GM23338 (cell line): ENCODE data around the gene ABCC6. TPM values are rescaled to one million over a fixed set of nuclear protein-coding genes. Genes with fewer than 3 reads are reported as not detected.

Experiments
- ATAC-seq: fragments of 200-7000 bp; cut with Tn5 transposase; 3 replicates; pipeline ENCODE4 v1.9.1; 2020
- DNase-seq: peaks from one replicate; pipeline ENCODE4 v3.0.0-alpha.2; 2015; ENCODE audit warnings: low spot score
- H2AFZ ChIP-seq: fragments of 200-600 bp; sonication (generic); 2 replicates; pipeline ENCODE4 v1.8.0; 2016; ENCODE audit warnings: antibody characterized with exemption, mild to moderate bottlenecking, moderate library complexity
- H3F3A ChIP-seq: fragments of 200-600 bp; sonication (generic); replicated peaks from 2 replicates; pipeline ENCODE4 v1.8.0; 2017; ENCODE audit warnings: antibody characterized with exemption, mixed run types, low read depth
- H3K27ac ChIP-seq: fragments of 200-600 bp; sonication (generic); 2 replicates; pipeline ENCODE4 v1.6.1; 2016; ENCODE audit warnings: low read depth
- H3K27me3 ChIP-seq: fragments of 200-600 bp; sonication (generic); 2 replicates; pipeline ENCODE4 v1.8.0; 2016; ENCODE audit warnings: mild to moderate bottlenecking, mixed run types, moderate library complexity; ENCODE audit not compliant: insufficient read depth
- H3K36me3 ChIP-seq: fragments of 200-600 bp; sonication (generic); 2 replicates; pipeline ENCODE4 v1.8.0; 2016; ENCODE audit warnings: mild to moderate bottlenecking; ENCODE audit not compliant: insufficient read depth
- H3K4me1 ChIP-seq: fragments of 200-600 bp; sonication (generic); 2 replicates; pipeline ENCODE4 v1.8.0; 2016; ENCODE audit warnings: mild to moderate bottlenecking, moderate library complexity; ENCODE audit not compliant: insufficient read depth
- H3K4me2 ChIP-seq: fragments of 200-600 bp; sonication (generic); 2 replicates; pipeline ENCODE4 v1.7.1; 2017; ENCODE audit warnings: mixed run types
- H3K4me3 ChIP-seq: fragments of 200-600 bp; sonication (generic); 2 replicates; pipeline ENCODE4 v1.6.1; 2016; ENCODE audit warnings: mixed run types
- H3K79me2 ChIP-seq: fragments of 200-600 bp; sonication (generic); replicated peaks from 2 replicates; pipeline ENCODE4 v1.8.0; 2017; ENCODE audit warnings: mild to moderate bottlenecking; ENCODE audit not compliant: insufficient read depth
- H3K9me2 ChIP-seq: fragments of 200-600 bp; sonication (generic); 2 replicates; pipeline ENCODE4 v1.8.0; 2017; ENCODE audit not compliant: insufficient read depth
- H4K20me1 ChIP-seq: fragments of 200-600 bp; sonication (generic); replicated peaks from 2 replicates; pipeline ENCODE4 v1.8.0; 2017; ENCODE audit warnings: mild to moderate bottlenecking; ENCODE audit not compliant: insufficient read depth
- H3K27ac Mint-ChIP-seq: 2 replicates; pipeline ENCODE4 v1.8.0; 2020; ENCODE audit warnings: inconsistent platforms, mild to moderate bottlenecking, moderate library complexity, mixed read lengths
- H3K27me3 Mint-ChIP-seq: 3 replicates; pipeline ENCODE4 v1.8.0; 2022; ENCODE audit warnings: low read depth, mild to moderate bottlenecking, moderate library complexity, mixed read lengths, inconsistent platforms; ENCODE audit not compliant: insufficient read depth, poor library complexity
- H3K36me3 Mint-ChIP-seq: 3 replicates; pipeline ENCODE4 v1.8.0; 2021; ENCODE audit warnings: low read depth, mild to moderate bottlenecking, inconsistent platforms, moderate library complexity, mixed read lengths
- H3K4me1 Mint-ChIP-seq: 3 replicates; pipeline ENCODE4 v1.8.0; 2020; ENCODE audit warnings: mild to moderate bottlenecking, inconsistent platforms, mixed read lengths
- H3K4me3 Mint-ChIP-seq: 3 replicates; pipeline ENCODE4 v1.8.0; 2021; ENCODE audit warnings: moderate library complexity, mild to moderate bottlenecking, inconsistent platforms, mixed read lengths
- H3K9me3 Mint-ChIP-seq: 3 replicates; pipeline ENCODE4 v1.8.0; 2020; ENCODE audit warnings: moderate library complexity, mild to moderate bottlenecking, inconsistent platforms, mixed read lengths
- JUNB ChIP-seq: IDR thresholded peaks from one replicate; pipeline ENCODE4 v1.6.1; 2016; ENCODE audit warnings: antibody characterized with exemption; ENCODE audit not compliant: unreplicated experiment
- NANOG ChIP-seq: IDR thresholded peaks from 2 replicates; pipeline ENCODE4 v1.6.1; 2016; ENCODE audit warnings: antibody characterized with exemption, borderline replicate concordance
- POLR2AphosphoS5 ChIP-seq: IDR thresholded peaks from 2 replicates; pipeline ENCODE4 v1.6.1; 2016; ENCODE audit warnings: antibody characterized with exemption, low read depth
- ZNF331 ChIP-seq: fragments of 250-450 bp; sonication (Bioruptor Pico); IDR thresholded peaks from 2 replicates; pipeline ENCODE4 v1.5.0; 2020; ENCODE audit warnings: low read depth, mild to moderate bottlenecking, moderate library complexity
- polyA plus RNA-seq: library from polyadenylated mRNA; unstranded; fragments of >200 nt; fragmentation: Nextera tagmentation; extraction: Ambion mirVana; gene quantifications from 2 replicates; pipeline ENCODE4 v1.2.1, GENCODE V29; 2016
- total RNA-seq: library from RNA; depleted of rRNA; stranded (reverse); fragments of >200 nt; shearing (Covaris generic); gene quantifications from 2 replicates; pipeline ENCODE4 v1.2.3, GENCODE V29; 2014
- TF ChIP-seq, protein P1 (sequence below): fragments of 250-450 bp; sonication (Bioruptor Pico); IDR thresholded peaks from 2 replicates; pipeline ENCODE4 v1.5.0; 2020; ENCODE audit warnings: mild to moderate bottlenecking, moderate library complexity
- TF ChIP-seq, protein P2 (sequence below): IDR thresholded peaks from 2 replicates; pipeline ENCODE4 v1.6.1; 2016; ENCODE audit warnings: antibody characterized with exemption

The ABCC6 gene
- total and polyA plus RNA-seq, 2 experiments from 2014 or later = 0.73 to 2.8 TPM

DNA sequence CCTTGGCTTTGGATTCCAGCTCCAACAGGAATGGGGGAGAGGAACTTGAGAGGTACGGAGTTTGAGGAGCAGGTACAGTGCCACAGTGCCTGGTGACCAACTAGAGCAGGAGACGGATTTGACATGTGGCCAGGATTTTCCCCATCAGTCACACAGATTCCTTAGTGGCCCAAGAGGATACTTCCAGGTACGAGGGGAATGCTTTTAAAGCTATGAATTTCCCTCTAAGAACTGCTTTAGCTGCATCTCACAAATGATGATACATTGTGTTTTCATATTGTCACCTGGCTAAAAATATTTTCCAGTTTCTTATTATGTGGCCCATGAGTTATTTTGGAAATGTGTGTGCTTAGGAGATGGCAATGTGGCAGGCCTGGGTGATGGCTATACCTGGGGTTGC is 98.3 kb downstream of the ABCC6 start (continued):
- TF ChIP-seq, protein P1, sequence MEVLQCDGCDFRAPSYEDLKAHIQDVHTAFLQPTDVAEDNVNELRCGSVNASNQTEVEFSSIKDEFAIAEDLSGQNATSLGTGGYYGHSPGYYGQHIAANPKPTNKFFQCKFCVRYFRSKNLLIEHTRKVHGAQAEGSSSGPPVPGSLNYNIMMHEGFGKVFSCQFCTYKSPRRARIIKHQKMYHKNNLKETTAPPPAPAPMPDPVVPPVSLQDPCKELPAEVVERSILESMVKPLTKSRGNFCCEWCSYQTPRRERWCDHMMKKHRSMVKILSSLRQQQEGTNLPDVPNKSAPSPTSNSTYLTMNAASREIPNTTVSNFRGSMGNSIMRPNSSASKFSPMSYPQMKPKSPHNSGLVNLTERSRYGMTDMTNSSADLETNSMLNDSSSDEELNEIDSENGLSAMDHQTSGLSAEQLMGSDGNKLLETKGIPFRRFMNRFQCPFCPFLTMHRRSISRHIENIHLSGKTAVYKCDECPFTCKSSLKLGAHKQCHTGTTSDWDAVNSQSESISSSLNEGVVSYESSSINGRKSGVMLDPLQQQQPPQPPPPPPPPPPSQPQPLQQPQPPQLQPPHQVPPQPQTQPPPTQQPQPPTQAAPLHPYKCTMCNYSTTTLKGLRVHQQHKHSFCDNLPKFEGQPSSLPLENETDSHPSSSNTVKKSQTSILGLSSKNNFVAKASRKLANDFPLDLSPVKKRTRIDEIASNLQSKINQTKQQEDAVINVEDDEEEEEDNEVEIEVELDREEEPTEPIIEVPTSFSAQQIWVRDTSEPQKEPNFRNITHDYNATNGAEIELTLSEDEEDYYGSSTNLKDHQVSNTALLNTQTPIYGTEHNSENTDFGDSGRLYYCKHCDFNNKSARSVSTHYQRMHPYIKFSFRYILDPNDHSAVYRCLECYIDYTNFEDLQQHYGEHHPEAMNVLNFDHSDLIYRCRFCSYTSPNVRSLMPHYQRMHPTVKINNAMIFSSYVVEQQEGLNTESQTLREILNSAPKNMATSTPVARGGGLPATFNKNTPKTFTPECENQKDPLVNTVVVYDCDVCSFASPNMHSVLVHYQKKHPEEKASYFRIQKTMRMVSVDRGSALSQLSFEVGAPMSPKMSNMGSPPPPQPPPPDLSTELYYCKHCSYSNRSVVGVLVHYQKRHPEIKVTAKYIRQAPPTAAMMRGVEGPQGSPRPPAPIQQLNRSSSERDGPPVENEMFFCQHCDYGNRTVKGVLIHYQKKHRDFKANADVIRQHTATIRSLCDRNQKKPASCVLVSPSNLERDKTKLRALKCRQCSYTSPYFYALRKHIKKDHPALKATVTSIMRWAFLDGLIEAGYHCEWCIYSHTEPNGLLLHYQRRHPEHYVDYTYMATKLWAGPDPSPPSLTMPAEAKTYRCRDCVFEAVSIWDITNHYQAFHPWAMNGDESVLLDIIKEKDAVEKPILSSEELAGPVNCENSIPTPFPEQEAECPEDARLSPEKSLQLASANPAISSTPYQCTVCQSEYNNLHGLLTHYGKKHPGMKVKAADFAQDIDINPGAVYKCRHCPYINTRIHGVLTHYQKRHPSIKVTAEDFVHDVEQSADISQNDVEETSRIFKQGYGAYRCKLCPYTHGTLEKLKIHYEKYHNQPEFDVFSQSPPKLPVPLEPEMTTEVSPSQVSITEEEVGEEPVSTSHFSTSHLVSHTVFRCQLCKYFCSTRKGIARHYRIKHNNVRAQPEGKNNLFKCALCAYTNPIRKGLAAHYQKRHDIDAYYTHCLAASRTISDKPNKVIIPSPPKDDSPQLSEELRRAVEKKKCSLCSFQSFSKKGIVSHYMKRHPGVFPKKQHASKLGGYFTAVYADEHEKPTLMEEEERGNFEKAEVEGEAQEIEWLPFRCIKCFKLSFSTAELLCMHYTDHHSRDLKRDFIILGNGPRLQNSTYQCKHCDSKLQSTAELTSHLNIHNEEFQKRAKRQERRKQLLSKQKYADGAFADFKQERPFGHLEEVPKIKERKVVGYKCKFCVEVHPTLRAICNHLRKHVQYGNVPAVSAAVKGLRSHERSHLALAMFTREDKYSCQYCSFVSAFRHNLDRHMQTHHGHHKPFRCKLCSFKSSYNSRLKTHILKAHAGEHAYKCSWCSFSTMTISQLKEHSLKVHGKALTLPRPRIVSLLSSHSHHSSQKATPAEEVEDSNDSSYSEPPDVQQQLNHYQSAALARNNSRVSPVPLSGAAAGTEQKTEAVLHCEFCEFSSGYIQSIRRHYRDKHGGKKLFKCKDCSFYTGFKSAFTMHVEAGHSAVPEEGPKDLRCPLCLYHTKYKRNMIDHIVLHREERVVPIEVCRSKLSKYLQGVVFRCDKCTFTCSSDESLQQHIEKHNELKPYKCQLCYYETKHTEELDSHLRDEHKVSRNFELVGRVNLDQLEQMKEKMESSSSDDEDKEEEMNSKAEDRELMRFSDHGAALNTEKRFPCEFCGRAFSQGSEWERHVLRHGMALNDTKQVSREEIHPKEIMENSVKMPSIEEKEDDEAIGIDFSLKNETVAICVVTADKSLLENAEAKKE (CRISPR knock-in tag) = no peak
- TF ChIP-seq, protein P2, sequence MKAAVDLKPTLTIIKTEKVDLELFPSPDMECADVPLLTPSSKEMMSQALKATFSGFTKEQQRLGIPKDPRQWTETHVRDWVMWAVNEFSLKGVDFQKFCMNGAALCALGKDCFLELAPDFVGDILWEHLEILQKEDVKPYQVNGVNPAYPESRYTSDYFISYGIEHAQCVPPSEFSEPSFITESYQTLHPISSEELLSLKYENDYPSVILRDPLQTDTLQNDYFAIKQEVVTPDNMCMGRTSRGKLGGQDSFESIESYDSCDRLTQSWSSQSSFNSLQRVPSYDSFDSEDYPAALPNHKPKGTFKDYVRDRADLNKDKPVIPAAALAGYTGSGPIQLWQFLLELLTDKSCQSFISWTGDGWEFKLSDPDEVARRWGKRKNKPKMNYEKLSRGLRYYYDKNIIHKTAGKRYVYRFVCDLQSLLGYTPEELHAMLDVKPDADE = no peak
- no peak for TF ChIP-seq NANOG

DNA sequence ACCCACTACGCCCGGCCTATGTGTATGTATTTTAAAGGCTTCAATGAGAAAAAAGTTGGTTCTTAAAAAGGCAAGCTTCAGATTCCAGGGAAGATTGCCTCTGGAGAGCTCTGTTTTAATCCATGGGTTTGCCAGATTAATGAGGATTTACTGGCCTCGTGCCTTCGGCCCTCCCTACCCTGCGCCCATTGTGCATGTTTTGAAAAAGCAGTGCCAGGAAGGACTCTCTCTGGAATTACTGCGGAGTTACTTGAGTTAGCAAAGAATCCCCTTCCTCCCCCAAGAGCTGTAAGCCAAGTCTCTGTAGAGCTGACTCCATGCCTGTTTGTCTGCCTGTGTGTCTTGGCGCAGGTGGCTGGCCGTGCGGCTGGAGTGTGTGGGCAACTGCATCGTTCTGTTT is 98.9 kb downstream of the ABCC6 start:
- Mint-ChIP-seq H3K4me3 (no peak overlapping the region), H3K27me3 (peaks cover 15% of the 10 kb centered on the region), H3K9me3 (peaks cover 11% of the 10 kb centered on the region; the same call in 2 of the 3 replicates), H3K27ac (no peak overlapping the region), H3K4me1 (no peaks in the 10 kb centered on the region), H3K36me3 (peaks cover 75% of the 10 kb centered on the region)
- no peak overlapping the region for H2AFZ ChIP-seq
- ATAC-seq = no peak
- TF ChIP-seq, protein P2 = no peak
- TF ChIP-seq ZNF331 (CRISPR knock-in tag) (no peak), POLR2AphosphoS5 (no peak), JUNB (no peak)
- TF ChIP-seq, protein P1 (CRISPR knock-in tag) = no peak
- no peaks in the 10 kb centered on the region for H3K79me2 ChIP-seq
- H4K20me1 ChIP-seq = 0 out of 2 replicates have a peak, but pooled peaks cover 5% of the 10 kb centered on the region
- no peak overlapping the region for H3K4me2 ChIP-seq
- H3K4me3 ChIP-seq = no peak overlapping the region
- no peaks in the 10 kb centered on the region for H3K4me1 ChIP-seq
- no peak overlapping the region for H3K27ac ChIP-seq
- H3K36me3 ChIP-seq = peaks cover 36% of the 10 kb centered on the region
- H3F3A ChIP-seq = no peaks in the 10 kb centered on the region
- no peak for DNase-seq
- no peaks in the 10 kb centered on the region for H3K9me2 ChIP-seq
- H3K27me3 ChIP-seq = no peaks in the 10 kb centered on the region
